ENCODE results near the gene SPTLC1. TPM values are rescaled to one million over a fixed set of nuclear protein-coding genes. Genes with fewer than 3 reads are reported as not detected.

Gene SPTLC1
- total RNA-seq, 1 donor from 2014 or later = 45.9 TPM

DNA sequence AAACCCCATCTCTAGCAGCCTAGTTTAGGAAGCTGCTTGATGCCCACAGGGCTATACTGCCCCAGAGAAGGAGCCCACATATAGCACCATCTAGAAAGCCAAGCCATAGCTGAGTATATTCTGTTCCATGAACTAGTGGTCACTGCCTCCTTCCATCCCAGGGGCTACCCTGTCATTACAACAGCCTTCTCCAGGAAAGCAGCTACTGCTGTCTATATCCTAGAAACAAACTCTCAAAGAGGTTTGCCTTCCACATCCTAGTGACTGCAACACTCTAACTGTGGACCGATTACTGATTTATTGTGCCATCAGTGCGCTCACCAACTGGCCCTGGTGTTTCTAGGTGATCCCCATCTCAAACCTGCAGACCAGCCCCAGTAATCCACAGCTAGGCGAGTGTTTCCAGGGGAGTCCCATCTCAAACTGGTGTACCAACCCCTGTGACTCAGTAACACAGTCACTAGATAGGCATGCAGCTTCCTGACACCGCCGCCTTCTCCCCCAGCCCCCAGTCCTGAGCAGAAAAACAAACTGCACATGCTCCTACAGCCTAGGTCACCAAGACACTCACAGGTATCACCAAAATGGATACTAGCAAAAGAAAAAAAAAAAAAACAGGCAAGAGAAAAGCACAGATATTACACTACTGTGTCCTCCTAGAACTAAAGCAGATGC lies 14.8 kb downstream of the SPTLC1 start:
- Mint-ChIP-seq H3K9me3 (ENCODE audit: unreplicated experiment) (peaks cover 3% of the 10 kb centered on the region), H3K4me1 (ENCODE audit: low read depth, unreplicated experiment) (peaks cover 2% of the 10 kb centered on the region), H3K27ac (ENCODE audit: unreplicated experiment) (no peak overlapping the region), H3K36me3 (ENCODE audit: unreplicated experiment) (peaks cover 4% of the 10 kb centered on the region), H3K4me3 (ENCODE audit: unreplicated experiment) (no peak overlapping the region), H3K27me3 (ENCODE audit: unreplicated experiment) (no peaks in the 10 kb centered on the region)
- TF ChIP-seq, protein P1, sequence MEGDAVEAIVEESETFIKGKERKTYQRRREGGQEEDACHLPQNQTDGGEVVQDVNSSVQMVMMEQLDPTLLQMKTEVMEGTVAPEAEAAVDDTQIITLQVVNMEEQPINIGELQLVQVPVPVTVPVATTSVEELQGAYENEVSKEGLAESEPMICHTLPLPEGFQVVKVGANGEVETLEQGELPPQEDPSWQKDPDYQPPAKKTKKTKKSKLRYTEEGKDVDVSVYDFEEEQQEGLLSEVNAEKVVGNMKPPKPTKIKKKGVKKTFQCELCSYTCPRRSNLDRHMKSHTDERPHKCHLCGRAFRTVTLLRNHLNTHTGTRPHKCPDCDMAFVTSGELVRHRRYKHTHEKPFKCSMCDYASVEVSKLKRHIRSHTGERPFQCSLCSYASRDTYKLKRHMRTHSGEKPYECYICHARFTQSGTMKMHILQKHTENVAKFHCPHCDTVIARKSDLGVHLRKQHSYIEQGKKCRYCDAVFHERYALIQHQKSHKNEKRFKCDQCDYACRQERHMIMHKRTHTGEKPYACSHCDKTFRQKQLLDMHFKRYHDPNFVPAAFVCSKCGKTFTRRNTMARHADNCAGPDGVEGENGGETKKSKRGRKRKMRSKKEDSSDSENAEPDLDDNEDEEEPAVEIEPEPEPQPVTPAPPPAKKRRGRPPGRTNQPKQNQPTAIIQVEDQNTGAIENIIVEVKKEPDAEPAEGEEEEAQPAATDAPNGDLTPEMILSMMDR (IDR thresholded peaks at IDR 0.05; ENCODE audit: partially characterized antibody, unreplicated experiment) = no peak
- DNase-seq = no peak

DNA sequence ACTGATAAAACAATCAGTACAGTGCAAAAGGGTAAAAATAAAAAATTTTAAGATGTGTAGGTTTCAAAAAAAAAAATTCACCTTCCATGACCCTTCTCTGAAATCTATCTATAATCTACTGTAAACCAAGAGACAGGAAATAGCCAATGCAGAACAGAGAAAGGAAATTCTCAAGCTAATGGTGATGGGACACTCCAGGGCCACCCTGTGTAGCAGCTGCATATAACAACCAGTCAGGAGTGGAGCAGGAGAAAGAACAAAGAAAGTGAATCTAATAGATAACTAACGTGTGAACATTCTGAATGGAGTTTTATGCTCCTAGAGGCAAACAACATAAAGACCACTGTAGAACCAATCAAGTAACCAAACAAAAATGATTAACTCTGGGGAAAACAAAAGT lies 16.6 kb downstream of the SPTLC1 start:
- peaks cover 3% of the 10 kb centered on the region for H3K9me3 Mint-ChIP-seq (ENCODE audit: unreplicated experiment)
- H3K36me3 Mint-ChIP-seq (ENCODE audit: unreplicated experiment) = no peaks in the 10 kb centered on the region
- TF ChIP-seq, protein P1 (IDR thresholded peaks at IDR 0.05; ENCODE audit: partially characterized antibody, unreplicated experiment) = no peak
- H3K4me1 Mint-ChIP-seq (ENCODE audit: low read depth, unreplicated experiment) = peaks cover 2% of the 10 kb centered on the region
- H3K4me3 Mint-ChIP-seq (ENCODE audit: unreplicated experiment) = peak overlapping the region; percentile 2
- H3K27ac Mint-ChIP-seq (ENCODE audit: unreplicated experiment) = no peak overlapping the region
- H3K27me3 Mint-ChIP-seq (ENCODE audit: unreplicated experiment) = no peaks in the 10 kb centered on the region
- DNase-seq = no peak

GRCh38 chr9:92097997-92098482 lies 17.2 kb downstream of the SPTLC1 start:
- H3K27me3 Mint-ChIP-seq (ENCODE audit: unreplicated experiment) = no peaks in the 10 kb centered on the region
- H3K27ac Mint-ChIP-seq (ENCODE audit: unreplicated experiment) = no peak overlapping the region
- H3K4me3 Mint-ChIP-seq (ENCODE audit: unreplicated experiment) = peak overlapping the region; percentile 2
- peak; percentile 47 for DNase-seq
- peaks cover 2% of the 10 kb centered on the region for H3K4me1 Mint-ChIP-seq (ENCODE audit: low read depth, unreplicated experiment)
- H3K36me3 Mint-ChIP-seq (ENCODE audit: unreplicated experiment) = no peaks in the 10 kb centered on the region
- TF ChIP-seq, protein P1 (IDR thresholded peaks at IDR 0.05; ENCODE audit: partially characterized antibody, unreplicated experiment) = no peak
- peaks cover 1% of the 10 kb centered on the region for H3K9me3 Mint-ChIP-seq (ENCODE audit: unreplicated experiment)

DNA sequence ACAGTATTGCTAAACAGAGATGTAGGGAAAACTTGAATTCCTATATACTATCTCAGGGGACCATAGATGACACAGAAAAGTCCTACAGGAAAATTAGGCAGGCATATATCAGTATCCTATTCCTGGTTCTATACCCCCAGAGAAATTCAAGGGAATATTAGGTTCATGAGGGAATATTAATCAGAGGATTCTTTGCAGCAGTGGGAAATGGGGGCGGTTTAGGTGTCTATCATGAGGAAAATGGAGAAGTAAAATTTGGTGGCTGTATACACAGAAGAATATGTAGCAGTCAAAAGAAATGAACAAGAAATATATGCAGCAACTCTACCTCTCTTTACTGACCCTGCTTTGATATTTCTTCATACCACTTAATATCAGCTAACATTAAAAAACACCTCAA lies 20.0 kb downstream of the SPTLC1 start:
- TF ChIP-seq, protein P1 (IDR thresholded peaks at IDR 0.05; ENCODE audit: partially characterized antibody, unreplicated experiment) = no peak
- DNase-seq = no peak
- Mint-ChIP-seq H3K27ac (ENCODE audit: unreplicated experiment) (no peak overlapping the region), H3K4me1 (ENCODE audit: low read depth, unreplicated experiment) (peaks cover 5% of the 10 kb centered on the region), H3K36me3 (ENCODE audit: unreplicated experiment) (no peaks in the 10 kb centered on the region), H3K27me3 (ENCODE audit: unreplicated experiment) (no peaks in the 10 kb centered on the region), H3K9me3 (ENCODE audit: unreplicated experiment) (no peaks in the 10 kb centered on the region), H3K4me3 (ENCODE audit: unreplicated experiment) (no peak overlapping the region)

- Mint-ChIP-seq H3K27me3 (ENCODE audit: unreplicated experiment) (no peaks in the 10 kb centered on the region), H3K36me3 (ENCODE audit: unreplicated experiment) (no peaks in the 10 kb centered on the region), H3K27ac (ENCODE audit: unreplicated experiment) (no peak overlapping the region), H3K9me3 (ENCODE audit: unreplicated experiment) (no peaks in the 10 kb centered on the region), H3K4me1 (ENCODE audit: low read depth, unreplicated experiment) (peaks cover 7% of the 10 kb centered on the region), H3K4me3 (ENCODE audit: unreplicated experiment) (no peak overlapping the region)
- TF ChIP-seq, protein P1 (IDR thresholded peaks at IDR 0.05; ENCODE audit: partially characterized antibody, unreplicated experiment) = no peak
- no peak for DNase-seq
Measured at GRCh38 chr9:92094655-92095054, 20.6 kb downstream of the SPTLC1 start.
